ENCODE data around the gene LRRFIP1.
A peak's percentile ranks its signal among the peaks of the same experiment; 100 is the strongest.

The LRRFIP1 gene

DNA sequence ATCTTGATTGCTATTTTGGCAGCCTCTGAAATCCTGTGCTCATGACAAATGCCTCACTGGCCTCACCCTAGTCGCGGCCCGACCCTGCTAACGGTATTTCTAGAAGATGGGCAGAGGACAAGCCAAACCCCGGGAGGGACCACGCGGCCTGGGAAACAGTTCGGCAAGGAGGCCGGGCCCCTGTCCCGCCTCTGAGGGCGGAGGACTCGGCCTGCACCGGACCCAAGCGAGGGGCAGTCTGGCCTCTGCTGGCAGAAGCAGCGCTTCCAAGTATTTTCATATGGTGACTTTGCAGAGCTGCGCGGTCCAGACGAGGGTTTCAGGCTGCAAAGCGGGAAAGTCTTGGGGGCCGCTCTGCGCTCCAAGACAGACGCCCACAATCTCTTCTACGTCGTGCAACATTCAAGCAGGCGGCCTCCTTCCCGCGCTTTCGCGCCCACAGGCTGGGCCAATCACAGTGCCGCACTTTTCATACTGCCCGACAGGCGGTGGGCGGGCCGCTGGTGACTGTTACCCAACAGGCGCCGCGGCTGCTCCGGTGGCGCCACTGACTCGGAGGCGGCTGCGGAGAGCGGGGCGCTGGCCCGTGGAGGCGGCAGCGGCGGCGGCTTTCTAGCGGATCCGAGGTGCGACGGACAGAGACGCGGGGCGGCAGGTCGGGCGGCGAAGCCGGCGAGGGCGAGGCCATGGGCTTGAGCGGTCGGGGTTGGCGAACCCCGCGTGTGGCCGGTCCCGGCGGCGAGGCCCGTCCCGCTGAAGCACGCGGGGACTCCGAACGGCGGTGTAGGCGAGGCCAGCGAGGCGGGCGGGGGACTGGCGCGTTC, 171.1 kb downstream of the LRRFIP1 start, which contains the start of gene RBM44:
Gene RBM44 (plus strand): TSS at position 544 of the 824 bp plus-strand sequence. CDS start 14,831 bp downstream, outside the sequence.
- no peak for DNase-seq (ENCODE audit: low read depth, low spot score)

DNA sequence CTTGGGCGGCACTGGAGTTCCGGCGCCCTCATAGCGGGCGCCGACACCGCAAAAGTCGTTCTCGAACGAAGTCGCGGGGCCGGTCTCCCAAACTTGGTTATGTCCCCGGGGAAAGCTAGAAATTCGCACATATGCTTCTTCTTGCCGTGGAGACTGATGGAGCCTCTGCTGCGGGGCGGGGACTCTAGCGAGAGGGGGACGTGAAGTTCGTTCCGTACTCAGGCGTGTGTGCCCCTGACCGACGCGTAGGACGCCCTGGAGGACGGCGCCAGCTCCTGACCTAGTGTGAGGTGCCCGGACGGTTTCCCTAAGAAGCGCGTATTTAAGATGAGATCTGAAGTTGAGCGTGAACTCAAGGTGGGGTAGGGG, 171.7 kb downstream of the LRRFIP1 start:
- DNase-seq (ENCODE audit: low read depth, low spot score): no peak
- no peak overlapping the region for H3K27ac ChIP-seq

More for the DNA sequence above, 171.1 kb downstream of the LRRFIP1 start, which contains the start of gene RBM44:
- no peak within 1 kb of the TSS for H3K27ac ChIP-seq

DNA sequence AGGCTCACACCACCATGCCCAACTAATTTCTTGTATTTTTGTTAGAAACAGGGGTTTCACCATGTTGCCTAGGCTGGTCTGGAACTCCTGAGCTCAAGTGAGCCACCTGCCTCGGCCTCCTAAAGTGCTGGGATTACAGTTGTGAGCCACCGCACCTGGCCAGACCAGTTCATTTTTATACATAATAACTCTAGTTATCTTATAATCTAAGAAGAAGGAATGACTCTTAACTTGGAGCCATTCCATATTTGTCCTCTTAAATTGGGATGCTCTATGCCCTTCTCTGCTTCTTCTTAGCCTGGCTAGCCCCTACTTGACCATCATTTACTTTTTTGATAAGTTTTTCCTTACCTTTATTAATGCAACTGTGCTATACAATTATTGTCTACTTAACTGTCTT, 174.1 kb downstream of the LRRFIP1 start:
- DNase-seq (ENCODE audit: low read depth, low spot score): no peak
- no peak overlapping the region for H3K27ac ChIP-seq

DNA sequence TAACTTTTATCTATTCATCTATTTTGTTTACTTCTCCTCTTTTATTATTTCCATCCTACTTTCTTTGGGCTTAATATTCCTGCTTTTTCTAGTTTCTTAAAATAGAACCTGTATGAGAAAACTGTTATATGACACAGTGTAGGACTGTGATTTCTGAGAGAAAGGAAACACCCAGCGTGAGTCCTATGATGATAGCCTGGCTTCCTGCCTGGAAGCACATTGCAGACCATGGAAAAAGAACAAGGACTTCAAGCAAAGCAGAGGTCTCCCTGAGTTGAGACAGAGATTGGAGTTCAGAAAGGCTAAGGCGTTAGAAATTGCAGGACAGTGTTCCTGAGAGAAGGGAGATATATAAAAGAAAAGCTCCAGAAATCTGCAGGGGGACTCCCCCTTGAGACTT, 178.9 kb downstream of the LRRFIP1 start:
- no peak for DNase-seq (ENCODE audit: low read depth, low spot score)
- H3K27ac ChIP-seq: no peak overlapping the region

DNA sequence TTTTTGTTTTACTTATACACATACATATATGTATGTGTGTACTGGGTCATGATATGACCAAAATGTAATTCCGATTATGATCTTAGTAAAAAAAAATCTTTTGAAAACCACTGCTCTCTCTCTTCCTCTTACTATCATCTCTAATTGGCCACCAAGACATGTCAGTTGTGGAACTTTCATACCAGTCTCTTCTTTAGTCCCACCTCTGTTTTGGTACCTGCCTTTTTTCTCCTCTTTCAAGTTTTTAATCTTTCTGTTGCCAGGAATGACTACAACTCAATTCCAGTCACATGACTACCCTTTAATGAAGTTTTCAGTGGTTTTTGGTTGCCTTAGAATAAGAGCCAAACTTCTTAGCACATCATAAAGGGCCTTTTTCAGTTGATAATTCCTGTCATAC, 188.2 kb downstream of the LRRFIP1 start:
- no peak for DNase-seq (ENCODE audit: low read depth, low spot score)
- H3K27ac ChIP-seq: no peak overlapping the region

DNA sequence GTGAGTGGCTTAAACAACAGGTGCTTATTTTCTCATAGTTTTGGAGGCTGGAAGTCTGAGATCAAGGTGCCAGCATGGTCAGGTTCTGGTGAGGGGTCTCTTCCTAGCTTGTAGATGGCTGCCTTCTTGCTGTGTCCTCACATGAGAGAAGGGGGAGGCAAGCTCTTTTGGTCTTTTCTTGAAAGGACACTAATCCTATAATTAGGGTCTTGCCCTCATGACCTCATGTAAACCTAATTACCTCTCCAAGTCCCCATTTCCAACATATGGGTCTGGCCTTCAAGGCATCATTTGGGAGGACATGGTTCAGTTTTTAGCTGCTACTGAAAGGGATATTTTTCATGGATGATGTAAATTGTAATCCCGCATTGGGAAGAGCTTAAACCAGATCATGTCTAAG, 189.1 kb downstream of the LRRFIP1 start:
- no peak overlapping the region for H3K27ac ChIP-seq
- DNase-seq (ENCODE audit: low read depth, low spot score): no peak

DNA sequence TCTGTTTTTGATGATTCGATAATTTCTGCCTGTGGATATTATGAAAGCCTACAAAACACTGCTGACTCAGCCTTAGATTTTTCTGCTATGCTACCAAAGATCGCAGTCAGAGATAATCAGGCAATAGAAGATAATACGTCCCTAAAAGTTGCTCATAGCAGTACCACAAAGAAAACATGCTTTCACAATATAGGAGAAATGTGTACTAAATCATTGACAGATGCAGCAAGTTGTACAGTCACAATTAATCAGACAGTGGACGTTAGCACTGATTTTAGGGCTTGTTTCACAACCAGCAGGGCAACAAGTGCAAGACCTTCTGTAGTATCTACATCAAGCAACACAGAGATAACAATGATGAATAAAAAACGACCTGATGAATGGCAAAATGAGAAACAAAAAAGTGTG, 190.7 kb downstream of the LRRFIP1 start:
- DNase-seq (ENCODE audit: low read depth, low spot score): peak; percentile 66
- no peak overlapping the region for H3K27ac ChIP-seq

DNA sequence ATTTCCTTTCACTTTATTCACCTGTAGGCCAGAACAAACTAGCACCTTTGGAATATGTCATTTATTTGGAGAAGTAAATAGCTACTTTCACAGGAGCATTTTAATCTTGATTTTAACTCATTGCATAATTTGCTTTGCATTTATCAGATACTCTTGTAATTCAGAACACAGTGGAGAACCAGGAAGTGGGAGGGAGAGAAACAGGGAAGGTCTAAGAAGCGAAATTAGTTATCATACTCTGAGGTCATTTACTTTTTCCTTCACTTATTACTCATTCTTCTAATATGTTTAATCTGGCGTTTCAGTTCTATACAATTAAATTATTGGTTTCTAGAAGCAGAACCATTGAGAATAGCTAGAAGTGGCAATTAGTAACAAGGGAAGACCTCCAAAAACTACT, 191.8 kb downstream of the LRRFIP1 start:
- DNase-seq (ENCODE audit: low read depth, low spot score): no peak

DNA sequence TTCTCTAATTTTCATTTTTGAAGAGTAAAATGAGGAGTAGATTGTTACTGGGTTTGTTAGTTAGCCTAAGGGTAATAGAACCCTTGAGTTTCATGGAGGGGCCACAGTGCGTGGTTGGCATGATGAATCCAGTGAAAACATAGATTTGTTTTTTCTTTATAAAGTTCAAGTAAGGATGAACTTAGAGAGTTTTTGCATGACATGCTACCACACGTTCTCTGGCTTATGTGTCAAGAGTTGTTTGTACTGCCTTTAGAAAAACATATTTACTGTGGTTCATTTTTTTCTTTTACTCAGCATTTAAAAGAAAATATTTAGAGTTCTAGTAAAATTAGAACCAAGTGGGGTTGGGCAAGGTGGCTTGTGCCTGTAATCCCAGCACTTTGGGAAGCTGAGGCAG, 193.0 kb downstream of the LRRFIP1 start:
- no peak overlapping the region for H3K27ac ChIP-seq
- no peak for DNase-seq (ENCODE audit: low read depth, low spot score)

More for the DNA sequence above, 191.8 kb downstream of the LRRFIP1 start:
- no peak overlapping the region for H3K27ac ChIP-seq

DNA sequence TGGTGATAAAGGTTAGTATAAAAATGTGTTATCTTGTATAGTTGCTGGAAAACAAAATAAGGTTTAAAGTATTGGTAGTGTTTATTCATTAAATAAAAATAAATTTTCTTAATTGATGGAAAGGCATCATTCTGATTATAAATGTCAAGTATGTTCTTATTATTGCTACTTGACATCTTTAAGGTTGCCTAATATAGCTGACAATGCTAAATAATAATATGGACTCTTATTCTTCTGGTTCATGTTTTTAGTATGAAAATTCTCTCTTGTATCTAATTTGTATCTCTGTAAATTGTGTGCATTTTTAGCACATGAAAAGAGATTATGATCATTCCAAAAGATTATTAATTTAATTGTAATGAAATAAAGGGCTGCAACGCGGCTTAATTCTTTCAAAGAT, 196.2 kb downstream of the LRRFIP1 start:
- no peak for DNase-seq (ENCODE audit: low read depth, low spot score)
- no peak overlapping the region for H3K27ac ChIP-seq

DNA sequence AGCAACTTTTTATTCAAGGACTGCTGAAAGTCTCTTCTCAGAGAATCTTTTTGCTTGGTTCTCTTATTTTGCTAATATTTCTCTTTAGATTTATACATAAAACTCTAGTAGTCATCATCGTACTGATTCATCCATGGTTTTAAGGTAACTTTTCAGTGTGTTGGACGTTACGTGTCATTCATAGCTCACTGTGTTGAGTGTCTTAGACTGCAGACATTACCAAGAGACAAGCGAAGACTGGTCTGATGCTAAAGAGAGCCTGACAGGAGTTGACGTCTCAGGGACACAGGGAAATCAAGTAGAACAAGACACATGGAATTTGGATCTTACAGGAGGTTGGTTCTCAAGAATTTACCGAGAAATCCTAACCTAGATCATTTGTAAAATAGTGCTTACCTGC, 196.7 kb downstream of the LRRFIP1 start:
- DNase-seq (ENCODE audit: low read depth, low spot score): no peak
- no peak overlapping the region for H3K27ac ChIP-seq

DNA sequence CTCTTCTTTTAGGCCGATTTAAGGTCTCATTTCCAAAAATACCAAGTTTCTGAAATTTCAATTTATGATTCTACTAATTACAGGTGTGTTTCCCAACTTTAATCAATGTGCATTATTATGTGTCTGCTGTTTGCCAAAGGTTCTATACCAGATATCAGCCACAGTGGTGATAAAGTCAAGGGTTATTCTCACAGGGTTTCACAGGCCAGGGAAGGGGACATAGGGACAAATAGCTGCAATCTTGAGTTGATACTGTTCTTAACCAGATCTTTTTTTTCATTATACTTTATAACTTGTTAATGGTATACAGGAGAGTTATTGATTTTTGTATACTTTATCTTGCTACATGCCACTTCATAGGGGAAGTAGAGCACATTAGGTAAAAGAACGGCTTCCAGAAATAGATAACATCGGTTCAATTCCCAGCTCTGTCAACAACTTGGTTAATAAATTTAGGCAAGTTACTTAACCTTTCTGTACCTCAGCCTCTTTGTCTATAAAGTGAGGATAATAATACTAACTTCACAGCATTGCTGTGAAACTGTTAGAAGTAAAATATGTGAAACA, 200.1 kb downstream of the LRRFIP1 start:
- no peak overlapping the region for H3K27ac ChIP-seq
- no peak for DNase-seq (ENCODE audit: low read depth, low spot score)

Data from epithelial cell of prostate (primary cell).